HG02798 (cell line): ENCODE measurements around the gene FIS1.
"Not testable (repeated sequence)": the region's sequence is repeated elsewhere in the genome, so short reads cannot be mapped to it uniquely, and the experiment has no call there.

Experiments used
- ATAC-seq: cut with Tn5 transposase; IDR thresholded peaks from one replicate; pipeline ENCODE4 v1.9.1; 2021; ENCODE audit warnings: mild to moderate bottlenecking; ENCODE audit not compliant: unreplicated experiment, poor library complexity

Gene FIS1

DNA sequence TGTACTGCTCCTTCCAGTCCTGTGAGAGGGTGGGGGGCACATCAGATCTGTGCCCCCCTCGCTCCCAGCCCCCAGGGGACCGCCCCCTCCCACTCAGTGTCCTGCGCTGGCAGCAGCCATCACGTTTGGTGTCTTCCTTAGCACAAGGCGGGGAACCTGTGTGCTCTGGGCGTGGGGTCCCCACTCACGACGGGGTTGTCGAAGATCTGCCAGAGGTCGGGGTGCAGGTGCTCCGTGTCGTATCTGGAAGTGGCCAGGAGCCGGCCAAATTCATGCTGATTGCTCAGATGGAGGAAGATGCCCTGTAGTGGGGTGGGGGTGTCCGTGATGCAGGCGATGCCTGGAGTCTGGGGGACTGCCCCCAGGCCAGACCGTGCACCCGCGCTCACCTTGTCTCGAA is 34.7 kb downstream of the FIS1 start:
- ATAC-seq = no peak

DNA sequence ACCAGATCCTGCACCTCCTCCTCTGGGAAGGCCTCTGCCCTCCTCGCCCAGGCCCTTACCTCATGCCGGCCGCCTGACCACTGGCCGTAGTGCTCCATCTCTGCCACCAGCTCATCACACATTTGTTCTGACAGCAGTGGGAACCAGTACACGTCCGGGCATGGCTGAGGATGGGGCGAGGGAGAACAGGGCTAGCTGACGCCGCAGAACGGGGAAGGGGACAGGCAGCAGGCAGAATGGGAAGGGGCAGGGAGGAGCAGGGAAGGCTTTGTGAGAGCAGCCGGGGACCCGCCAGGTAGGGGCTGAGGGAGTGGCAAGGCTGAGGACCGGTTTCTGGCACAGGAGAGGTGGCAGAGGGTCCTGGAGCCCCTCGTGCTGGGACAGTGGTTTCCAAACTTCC is 36.1 kb downstream of the FIS1 start:
- no peak for ATAC-seq

DNA sequence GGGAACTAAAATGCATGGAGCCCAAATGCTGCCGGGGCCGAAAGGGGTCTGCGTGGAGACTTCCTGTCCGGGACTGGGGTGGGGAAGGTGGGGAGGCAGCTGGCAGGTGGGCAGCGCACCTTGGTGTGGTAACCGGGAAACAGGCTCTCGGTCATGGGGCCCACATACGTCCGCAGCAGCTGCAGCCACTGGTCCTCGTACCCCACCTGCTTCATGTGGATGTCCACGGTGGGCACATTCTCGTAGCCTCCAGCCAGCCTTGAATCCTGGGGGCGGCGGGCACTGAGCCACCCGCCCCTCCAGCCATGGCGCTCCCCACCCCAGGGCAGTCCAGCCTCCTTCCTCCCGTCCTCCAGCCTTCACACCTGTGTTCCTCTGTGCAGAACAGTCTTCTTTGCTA is 37.4 kb downstream of the FIS1 start:
- ATAC-seq = no peak

DNA sequence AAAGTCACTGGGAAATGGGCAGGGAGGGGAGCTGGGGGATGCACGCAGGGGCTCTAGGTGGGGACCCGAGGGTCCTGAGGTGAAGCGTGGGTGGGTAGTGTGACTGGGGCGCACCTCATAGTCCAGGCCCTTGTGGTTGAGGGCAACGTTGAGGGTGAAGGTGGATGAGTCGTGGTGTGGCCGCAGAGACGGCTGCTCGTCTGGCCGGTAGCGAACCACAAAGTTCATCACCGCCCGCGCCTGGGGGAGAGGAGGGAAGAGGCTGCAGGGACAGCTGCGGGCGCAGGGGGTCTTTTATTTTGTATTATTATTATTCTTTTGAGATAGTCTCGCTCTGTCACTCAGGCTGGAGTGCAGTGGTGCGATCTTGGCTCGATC is 38.2 kb downstream of the FIS1 start:
- ATAC-seq = no peak

DNA sequence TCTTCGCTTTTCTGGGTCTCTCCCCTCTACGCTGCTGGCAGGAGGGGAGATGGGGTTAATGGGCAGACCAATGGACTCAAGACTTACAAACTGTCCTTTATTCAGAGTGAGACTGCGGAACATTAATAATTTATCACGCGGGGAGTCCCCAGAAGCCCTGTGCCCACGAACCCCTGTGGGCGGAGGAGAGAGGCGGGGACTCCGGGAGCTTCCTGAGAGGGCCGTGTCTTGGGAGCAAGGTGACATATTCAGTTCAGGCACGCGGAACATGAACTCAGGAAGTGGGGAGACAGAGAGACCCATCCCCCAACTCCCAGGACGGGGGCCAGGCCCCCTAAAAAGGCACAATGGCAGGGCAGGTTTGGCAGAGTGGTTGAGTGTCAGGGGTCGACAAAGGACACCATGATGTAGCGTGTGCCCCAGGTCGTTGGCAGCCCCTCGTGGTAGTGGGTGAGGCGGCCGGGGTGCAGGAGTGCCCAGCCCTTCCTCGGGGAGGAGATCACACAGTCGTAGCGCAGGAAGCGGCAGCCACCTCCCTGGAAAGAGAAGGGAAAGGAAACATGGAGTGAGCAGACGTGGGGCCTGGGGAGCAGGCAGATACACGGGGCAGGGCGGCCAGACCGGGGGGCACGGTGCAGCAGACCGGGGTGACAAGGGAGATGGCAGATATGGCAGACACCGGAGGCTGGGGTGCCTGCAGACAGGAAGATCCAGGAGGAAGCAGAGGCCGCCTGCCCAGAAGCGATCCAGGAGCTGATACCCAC is 38.8 kb downstream of the FIS1 start:
- no peak for ATAC-seq

DNA sequence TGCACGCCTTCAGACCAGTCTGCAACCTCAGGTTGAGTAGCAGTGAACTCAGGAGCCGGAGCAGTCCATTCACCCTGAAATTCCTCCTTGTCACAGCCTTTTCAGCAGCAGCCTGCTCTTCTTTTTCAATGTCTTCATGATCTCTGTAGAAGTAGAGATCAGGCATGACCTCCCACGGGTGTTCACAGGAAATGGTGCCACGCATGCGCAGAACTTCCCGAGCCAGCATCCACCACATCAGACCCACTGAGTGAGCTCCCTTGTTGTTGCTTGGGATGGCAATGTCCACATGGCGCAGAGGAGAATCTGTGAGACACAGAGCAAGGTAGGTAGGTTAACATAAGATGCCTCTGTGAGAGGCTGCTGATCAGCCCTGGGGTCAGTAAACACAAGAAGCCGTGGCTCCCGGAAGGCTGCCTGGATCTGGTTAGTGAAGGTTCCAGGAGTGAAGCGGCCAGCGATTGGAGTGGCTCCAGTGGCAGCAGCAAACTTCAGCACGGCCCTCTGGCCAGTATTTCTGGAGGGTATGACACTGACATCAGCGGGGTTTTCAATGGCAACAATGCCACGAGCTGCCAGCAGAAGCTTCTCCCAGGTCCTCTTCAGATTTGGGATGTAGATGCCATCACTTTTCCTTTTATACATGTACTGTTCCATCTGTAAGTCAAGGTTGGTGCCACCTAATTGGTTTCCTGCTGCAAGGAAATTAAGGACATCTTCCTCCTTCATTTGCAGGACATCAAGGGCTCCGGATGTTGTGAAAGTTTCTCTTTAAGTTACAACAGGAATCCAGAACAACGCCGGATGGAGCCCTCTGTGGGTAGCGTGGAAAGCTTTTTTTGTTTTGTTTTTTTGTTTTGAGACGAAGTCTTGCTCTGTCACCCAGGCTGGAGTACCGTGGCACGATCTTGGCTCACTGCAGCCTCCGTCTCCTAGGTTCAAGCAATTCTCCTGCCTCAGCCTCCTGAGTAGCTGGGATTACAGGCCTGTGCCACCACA is 40.8 kb downstream of the FIS1 start:
- not testable (repeated sequence) for ATAC-seq

DNA sequence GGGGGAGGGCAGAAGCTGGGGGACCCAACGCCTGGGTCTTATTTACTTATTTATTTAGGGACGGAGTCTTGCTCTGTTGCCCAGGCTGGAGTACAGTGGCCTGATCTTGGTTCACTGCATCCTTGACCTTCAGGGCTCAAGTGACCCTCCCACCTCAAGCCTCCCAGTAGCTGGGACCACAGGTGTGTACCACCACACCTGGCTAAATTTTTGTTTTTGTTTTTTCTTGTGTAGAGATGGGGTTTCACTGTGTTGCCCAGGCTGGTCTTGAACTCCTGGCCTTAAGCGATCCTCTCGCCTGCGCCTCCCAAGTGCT is 42.3 kb downstream of the FIS1 start:
- no peak for ATAC-seq

DNA sequence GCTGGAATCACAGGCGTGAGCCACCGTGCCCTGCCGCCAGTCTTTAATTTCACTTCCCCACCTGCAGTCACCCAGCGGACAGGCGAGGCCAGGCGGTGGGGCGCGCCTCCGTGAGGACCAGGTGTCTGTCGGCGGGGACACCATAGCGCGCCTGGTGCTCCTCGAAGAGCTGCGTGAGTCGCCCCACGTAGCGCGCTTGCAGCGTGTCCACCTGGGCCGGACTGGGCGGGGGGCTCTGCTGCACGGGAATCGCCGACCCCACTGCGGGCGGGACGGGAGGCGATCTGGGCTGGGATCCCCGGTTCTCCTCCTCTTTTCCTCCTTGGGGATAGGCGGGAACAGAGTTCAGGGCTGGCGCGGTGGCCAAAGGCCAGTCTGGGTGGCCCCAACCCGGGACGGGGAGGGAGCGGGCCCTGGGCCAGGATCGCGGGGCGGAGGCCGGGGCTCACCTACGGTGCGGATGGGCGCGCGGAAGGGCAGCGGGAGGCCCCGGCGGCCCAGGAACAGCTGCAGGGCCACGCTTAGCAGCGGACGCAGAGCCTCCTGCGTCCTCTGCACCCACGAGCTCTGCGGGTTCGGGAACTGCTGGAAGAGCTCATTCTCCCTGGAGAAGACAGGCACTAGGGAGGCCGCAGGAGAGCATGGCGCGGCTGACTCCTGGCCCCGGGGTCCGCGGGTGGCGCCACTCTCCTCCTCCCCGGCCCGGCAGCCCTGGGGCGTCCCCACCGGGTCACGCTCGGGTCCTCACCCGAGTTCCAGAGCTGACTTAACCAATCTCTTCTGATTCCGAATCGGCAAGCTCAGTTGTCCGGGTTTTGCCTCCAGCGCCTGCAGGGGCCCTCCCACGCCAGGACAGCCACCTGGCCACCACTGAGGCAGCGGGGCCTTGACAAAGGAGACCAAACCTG is 42.9 kb downstream of the FIS1 start:
- no peak for ATAC-seq

DNA sequence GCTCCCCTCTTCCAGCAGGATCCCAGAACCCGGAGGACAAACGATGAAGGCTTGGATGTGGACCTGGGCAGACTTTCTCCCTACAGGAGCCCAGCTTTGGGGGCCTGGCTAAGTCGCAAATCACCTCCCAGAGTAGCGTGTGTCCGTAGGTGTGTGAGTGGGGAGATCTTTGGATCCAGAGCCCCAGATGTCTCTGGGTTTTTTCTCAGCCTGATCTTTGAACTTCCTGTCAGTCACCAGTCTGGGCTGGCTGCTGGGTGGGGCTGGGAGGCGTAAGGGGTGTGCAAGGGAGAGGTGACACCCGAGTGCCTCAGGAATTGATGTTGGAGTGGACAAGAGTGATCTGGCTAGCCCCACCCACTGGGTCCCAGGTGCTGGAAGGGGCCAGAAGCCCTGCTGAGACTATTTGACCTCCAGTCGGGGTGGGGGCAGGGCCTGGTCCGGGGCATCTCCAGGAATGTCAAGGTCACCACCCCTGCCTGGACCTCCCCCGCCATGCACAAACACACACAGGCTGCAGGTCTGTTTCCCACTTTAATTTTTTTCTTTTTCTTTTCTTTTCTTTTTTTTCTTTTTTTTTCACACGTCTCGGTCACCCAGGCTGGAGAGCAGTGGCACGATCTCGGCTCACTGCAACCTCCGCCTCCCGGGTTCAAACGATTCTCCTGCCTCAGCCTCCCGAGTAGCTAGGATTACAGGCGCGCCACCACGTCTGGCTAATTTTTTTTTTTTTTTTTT is 43.9 kb downstream of the FIS1 start, which contains the start of gene MOGAT3:
Gene MOGAT3 (minus strand): TSS at position 175 of the 738 bp plus-strand sequence. CDS start 182 bp downstream, outside the sequence.
- no peak for ATAC-seq

DNA sequence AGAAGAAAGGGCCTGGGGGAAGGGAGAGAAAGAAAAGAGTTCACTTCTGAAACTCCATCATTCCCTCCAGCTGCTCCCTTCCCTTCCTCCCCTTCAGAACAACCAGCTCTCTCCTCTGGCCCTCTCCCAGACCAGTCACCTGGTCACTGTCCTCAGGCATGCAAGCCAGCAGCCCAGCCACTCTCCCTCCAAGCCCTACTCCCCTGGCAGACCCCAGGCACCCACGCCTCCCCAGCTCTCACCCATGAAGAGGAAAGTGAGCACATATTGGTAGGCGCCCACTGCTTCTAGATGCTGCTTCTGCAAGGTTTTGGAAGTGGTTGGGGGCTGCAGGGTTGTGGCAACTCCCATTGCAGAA is 44.4 kb downstream of the FIS1 start:
- no peak for ATAC-seq

DNA sequence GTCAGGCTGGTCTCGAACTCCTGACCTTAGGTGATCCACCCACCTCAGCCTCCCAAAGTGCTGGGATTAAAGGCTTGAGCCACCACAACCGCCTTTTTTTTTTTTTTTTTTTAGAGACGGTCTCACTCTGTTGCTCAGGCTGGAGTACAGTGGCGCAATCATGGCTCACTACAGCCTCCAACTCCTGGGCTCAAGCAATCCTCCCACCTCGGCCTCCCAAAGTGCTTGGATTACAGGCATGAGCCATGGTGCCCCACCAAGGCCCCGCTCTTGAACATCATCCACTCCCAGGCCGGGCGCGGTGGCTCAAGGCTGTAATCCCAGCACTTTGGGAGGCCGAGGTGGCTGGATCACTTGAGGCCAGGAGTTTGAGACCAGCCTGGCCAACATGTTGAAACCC is 45.4 kb downstream of the FIS1 start:
- not testable (repeated sequence) for ATAC-seq

DNA sequence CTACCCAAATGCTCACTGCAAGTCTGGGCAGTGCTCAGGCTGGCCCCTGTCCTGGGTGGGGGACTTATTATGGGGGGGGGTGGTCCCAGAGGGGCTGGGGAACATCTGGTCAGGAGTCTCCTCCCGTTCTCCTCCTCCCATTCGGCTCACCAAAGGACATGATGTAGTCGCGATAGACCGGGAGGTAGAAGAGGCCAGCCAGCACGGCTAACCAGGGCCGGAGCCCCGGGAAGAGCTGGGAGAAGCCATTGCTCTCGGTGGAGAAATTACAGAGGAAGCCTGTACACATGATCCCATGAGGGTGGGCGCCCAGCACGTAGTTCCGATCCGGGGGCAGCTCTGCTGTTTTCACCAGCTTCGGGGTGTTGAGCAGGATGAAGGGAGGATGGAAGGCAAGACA is 46.4 kb downstream of the FIS1 start:
- ATAC-seq = no peak

DNA sequence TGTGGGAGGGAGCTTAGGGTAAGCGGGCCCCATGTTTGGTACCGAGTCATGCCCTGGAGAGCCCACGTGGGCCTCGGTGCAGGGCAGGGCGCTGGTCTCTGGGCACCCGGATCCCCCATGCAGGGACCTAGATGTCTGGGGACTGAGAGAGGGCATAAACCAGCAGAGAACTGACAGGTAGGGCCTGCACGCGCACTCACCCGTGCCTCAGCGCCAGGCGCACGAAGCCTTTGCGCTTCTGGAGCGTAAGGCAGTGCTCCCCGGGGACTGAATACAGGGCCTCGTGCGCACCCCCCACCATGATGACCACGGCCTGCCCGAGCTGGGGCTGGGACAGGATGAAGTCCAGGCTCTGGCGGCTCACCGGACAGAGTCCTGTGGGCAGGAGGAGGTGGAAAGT is 46.9 kb downstream of the FIS1 start:
- ATAC-seq = no peak

DNA sequence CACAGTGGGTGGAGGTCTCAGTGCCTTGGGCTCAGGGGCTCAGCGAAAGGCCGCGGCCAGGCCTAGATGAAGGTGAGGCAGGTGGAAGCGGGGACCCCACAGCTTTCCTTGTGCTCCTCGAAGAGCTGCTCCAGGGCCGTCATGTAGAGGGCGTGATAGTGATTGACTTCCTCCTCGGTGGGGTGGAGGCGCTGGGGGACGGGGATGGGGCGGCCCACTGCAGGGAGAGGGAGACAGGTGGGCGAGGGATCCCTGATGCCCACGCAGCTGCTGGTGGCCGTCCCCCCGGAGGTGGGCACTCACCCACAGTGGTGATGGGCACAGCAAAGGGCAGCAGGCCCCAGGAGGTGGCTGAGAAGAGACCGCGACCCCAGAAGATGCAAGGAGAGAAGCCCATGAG is 49.0 kb downstream of the FIS1 start:
- ATAC-seq = no peak
